HEK293 (cell line): Measurements from ENCODE around the gene NOXO1.

Source experiments
- BCL6B ChIP-seq: fragments of 450-650 bp; formaldehyde crosslinking; IDR thresholded peaks from 2 replicates; pipeline ENCODE4 v1.5.1; 2017; ENCODE audit warnings: missing biosample characterization, missing genetic modification characterization
- GLI4 ChIP-seq: fragments of 450-650 bp; formaldehyde crosslinking; IDR thresholded peaks from 2 replicates; pipeline ENCODE4 v1.5.1; 2016; ENCODE audit warnings: missing biosample characterization, missing genetic modification characterization
- HOXC10 ChIP-seq: sonication (generic); formaldehyde crosslinking; IDR thresholded peaks from 2 replicates; pipeline ENCODE4 v1.8.1; 2023; ENCODE audit warnings: mild to moderate bottlenecking, missing genetic modification reagents
- OSR2 ChIP-seq: fragments of 450-650 bp; formaldehyde crosslinking; IDR thresholded peaks from 2 replicates; pipeline ENCODE4 v1.5.1; 2016; ENCODE audit warnings: missing biosample characterization, missing genetic modification characterization
- PBX3 ChIP-seq: sonication (generic); formaldehyde crosslinking; IDR thresholded peaks from 2 replicates; pipeline ENCODE4 v1.8.1; 2022; ENCODE audit warnings: mild to moderate bottlenecking, moderate library complexity, missing genetic modification reagents
- SCRT1 ChIP-seq: fragments of 450-650 bp; formaldehyde crosslinking; IDR thresholded peaks from 2 replicates; pipeline ENCODE4 v1.5.1; 2016; ENCODE audit warnings: missing biosample characterization, missing genetic modification characterization, borderline replicate concordance
- ZBTB1 ChIP-seq: fragments of 450-650 bp; formaldehyde crosslinking; IDR thresholded peaks from 2 replicates; pipeline ENCODE4 v1.5.1; 2016; ENCODE audit warnings: missing biosample characterization, missing genetic modification characterization
- ZBTB6 ChIP-seq: fragments of 450-650 bp; formaldehyde crosslinking; IDR thresholded peaks from 2 replicates; pipeline ENCODE4 v1.5.1; 2017; ENCODE audit warnings: missing biosample characterization, missing genetic modification characterization
- ZBTB7A ChIP-seq: fragments of 450-650 bp; formaldehyde crosslinking; IDR thresholded peaks from 2 replicates; pipeline ENCODE4 v1.5.1; 2016; ENCODE audit warnings: low read depth, missing biosample characterization, missing genetic modification characterization
- ZFP3 ChIP-seq: fragments of 450-650 bp; formaldehyde crosslinking; IDR thresholded peaks from 2 replicates; pipeline ENCODE4 v1.5.1; 2016; ENCODE audit warnings: low read depth, missing biosample characterization, missing genetic modification characterization
- ZFP37 ChIP-seq: fragments of 450-650 bp; formaldehyde crosslinking; IDR thresholded peaks from 2 replicates; pipeline ENCODE4 v1.5.1; 2016; ENCODE audit warnings: missing biosample characterization, missing genetic modification characterization
- ZNF121 ChIP-seq: fragments of 450-650 bp; formaldehyde crosslinking; IDR thresholded peaks from 2 replicates; pipeline ENCODE4 v1.5.1; 2016; ENCODE audit warnings: missing biosample characterization, missing genetic modification characterization
- ZNF157 ChIP-seq: fragments of 450-650 bp; formaldehyde crosslinking; IDR thresholded peaks from 2 replicates; pipeline ENCODE4 v1.5.1; 2016; ENCODE audit warnings: missing biosample characterization, missing genetic modification characterization
- ZNF169 ChIP-seq: fragments of 450-650 bp; formaldehyde crosslinking; IDR thresholded peaks from 2 replicates; pipeline ENCODE4 v1.5.1; 2016; ENCODE audit warnings: missing biosample characterization, missing genetic modification characterization
- ZNF18 ChIP-seq: fragments of 450-650 bp; formaldehyde crosslinking; IDR thresholded peaks from 2 replicates; pipeline ENCODE4 v1.5.1; 2016; ENCODE audit warnings: missing biosample characterization, missing genetic modification characterization
- ZNF292 ChIP-seq: fragments of 450-650 bp; formaldehyde crosslinking; IDR thresholded peaks from 2 replicates; pipeline ENCODE4 v1.5.1; 2016; ENCODE audit warnings: low read depth, missing biosample characterization, missing genetic modification characterization, borderline replicate concordance
- ZNF513 ChIP-seq: fragments of 450-650 bp; IDR thresholded peaks from 2 replicates; pipeline ENCODE4 v1.5.1; 2018; ENCODE audit warnings: missing biosample characterization, missing genetic modification characterization
- ZNF521 ChIP-seq: fragments of 450-650 bp; formaldehyde crosslinking; IDR thresholded peaks from 2 replicates; pipeline ENCODE4 v1.5.1; 2017; ENCODE audit warnings: missing biosample characterization, mild to moderate bottlenecking, missing genetic modification characterization
- ZNF530 ChIP-seq: fragments of 450-650 bp; formaldehyde crosslinking; IDR thresholded peaks from 2 replicates; pipeline ENCODE4 v1.5.1; 2016; ENCODE audit warnings: low read depth, missing biosample characterization, missing genetic modification characterization
- ZNF558 ChIP-seq: fragments of 450-650 bp; formaldehyde crosslinking; IDR thresholded peaks from 2 replicates; pipeline ENCODE4 v1.5.1; 2016; ENCODE audit warnings: missing biosample characterization, missing genetic modification characterization
- ZNF580 ChIP-seq: fragments of 450-650 bp; formaldehyde crosslinking; IDR thresholded peaks from 2 replicates; pipeline ENCODE4 v1.5.1; 2016; ENCODE audit warnings: missing biosample characterization, missing genetic modification characterization
- ZNF639 ChIP-seq: fragments of 450-650 bp; formaldehyde crosslinking; IDR thresholded peaks from 2 replicates; pipeline ENCODE4 v1.5.1; 2016; ENCODE audit warnings: missing biosample characterization, missing genetic modification characterization
- ZNF707 ChIP-seq: fragments of 450-650 bp; formaldehyde crosslinking; IDR thresholded peaks from 2 replicates; pipeline ENCODE4 v1.5.1; 2016; ENCODE audit warnings: missing biosample characterization, missing genetic modification characterization
- ZNF768 ChIP-seq: fragments of 450-650 bp; formaldehyde crosslinking; IDR thresholded peaks from 2 replicates; pipeline ENCODE4 v1.5.1; 2018; ENCODE audit warnings: missing biosample characterization, mild to moderate bottlenecking, missing genetic modification characterization
- ZSCAN23 ChIP-seq: fragments of 450-650 bp; formaldehyde crosslinking; IDR thresholded peaks from 2 replicates; pipeline ENCODE4 v1.5.1; 2016; ENCODE audit warnings: missing biosample characterization, missing genetic modification characterization
- TF ChIP-seq, protein P1 (sequence below): fragments of 450-650 bp; formaldehyde crosslinking; IDR thresholded peaks from 2 replicates; pipeline ENCODE4 v1.5.1; 2016; ENCODE audit warnings: missing biosample characterization, missing genetic modification characterization
- TF ChIP-seq, protein P2 (sequence below): fragments of 450-650 bp; formaldehyde crosslinking; IDR thresholded peaks from 2 replicates; pipeline ENCODE4 v1.5.1; 2017; ENCODE audit warnings: missing biosample characterization, missing genetic modification characterization

Gene NOXO1

GRCh38 chr16:2023092-2024031 is 42.1 kb upstream of the NOXO1 start (continued):
- TF ChIP-seq ZNF639 (tag by site-specific recombination) (no peak), HOXC10 (CRISPR knock-in tag) (no peak), ZNF292 (tag by site-specific recombination) (no peak), ZBTB6 (tag by site-specific recombination) (no peak), ZNF18 (tag by site-specific recombination) (no peak), ZNF157 (tag by site-specific recombination) (no peak), ZFP37 (tag by site-specific recombination) (0 out of 2 replicates have a peak, but pooled peaks have one; percentile 18), ZNF121 (no peak), ZNF521 (tag by site-specific recombination) (no peak), PBX3 (peak; percentile 83), ZNF169 (tag by site-specific recombination) (no peak), OSR2 (tag by site-specific recombination) (peak; percentile 85), ZNF580 (tag by site-specific recombination) (no peak), SCRT1 (tag by site-specific recombination) (no peak), ZNF558 (tag by site-specific recombination) (no peak), BCL6B (no peak), ZSCAN23 (tag by site-specific recombination) (no peak), GLI4 (tag by site-specific recombination) (no peak), ZFP3 (tag by site-specific recombination) (no peak), ZNF513 (tag by site-specific recombination) (no peak), ZBTB7A (tag by site-specific recombination) (no peak), ZBTB1 (no peak), ZNF707 (tag by site-specific recombination) (no peak), ZNF768 (tag by site-specific recombination) (no peak), ZNF530 (tag by site-specific recombination) (no peak)
- TF ChIP-seq, protein P1, sequence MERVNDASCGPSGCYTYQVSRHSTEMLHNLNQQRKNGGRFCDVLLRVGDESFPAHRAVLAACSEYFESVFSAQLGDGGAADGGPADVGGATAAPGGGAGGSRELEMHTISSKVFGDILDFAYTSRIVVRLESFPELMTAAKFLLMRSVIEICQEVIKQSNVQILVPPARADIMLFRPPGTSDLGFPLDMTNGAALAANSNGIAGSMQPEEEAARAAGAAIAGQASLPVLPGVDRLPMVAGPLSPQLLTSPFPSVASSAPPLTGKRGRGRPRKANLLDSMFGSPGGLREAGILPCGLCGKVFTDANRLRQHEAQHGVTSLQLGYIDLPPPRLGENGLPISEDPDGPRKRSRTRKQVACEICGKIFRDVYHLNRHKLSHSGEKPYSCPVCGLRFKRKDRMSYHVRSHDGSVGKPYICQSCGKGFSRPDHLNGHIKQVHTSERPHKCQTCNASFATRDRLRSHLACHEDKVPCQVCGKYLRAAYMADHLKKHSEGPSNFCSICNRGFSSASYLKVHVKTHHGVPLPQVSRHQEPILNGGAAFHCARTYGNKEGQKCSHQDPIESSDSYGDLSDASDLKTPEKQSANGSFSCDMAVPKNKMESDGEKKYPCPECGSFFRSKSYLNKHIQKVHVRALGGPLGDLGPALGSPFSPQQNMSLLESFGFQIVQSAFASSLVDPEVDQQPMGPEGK (tag by site-specific recombination), result peak; percentile 64; the same call in 1 of the 2 replicates
- TF ChIP-seq, protein P2, sequence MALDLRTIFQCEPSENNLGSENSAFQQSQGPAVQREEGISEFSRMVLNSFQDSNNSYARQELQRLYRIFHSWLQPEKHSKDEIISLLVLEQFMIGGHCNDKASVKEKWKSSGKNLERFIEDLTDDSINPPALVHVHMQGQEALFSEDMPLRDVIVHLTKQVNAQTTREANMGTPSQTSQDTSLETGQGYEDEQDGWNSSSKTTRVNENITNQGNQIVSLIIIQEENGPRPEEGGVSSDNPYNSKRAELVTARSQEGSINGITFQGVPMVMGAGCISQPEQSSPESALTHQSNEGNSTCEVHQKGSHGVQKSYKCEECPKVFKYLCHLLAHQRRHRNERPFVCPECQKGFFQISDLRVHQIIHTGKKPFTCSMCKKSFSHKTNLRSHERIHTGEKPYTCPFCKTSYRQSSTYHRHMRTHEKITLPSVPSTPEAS (tag by site-specific recombination), result no peak; the same call in 1 of the 2 replicates
